ENCODE measurements around the gene GABRR2.

The GABRR2 gene

DNA sequence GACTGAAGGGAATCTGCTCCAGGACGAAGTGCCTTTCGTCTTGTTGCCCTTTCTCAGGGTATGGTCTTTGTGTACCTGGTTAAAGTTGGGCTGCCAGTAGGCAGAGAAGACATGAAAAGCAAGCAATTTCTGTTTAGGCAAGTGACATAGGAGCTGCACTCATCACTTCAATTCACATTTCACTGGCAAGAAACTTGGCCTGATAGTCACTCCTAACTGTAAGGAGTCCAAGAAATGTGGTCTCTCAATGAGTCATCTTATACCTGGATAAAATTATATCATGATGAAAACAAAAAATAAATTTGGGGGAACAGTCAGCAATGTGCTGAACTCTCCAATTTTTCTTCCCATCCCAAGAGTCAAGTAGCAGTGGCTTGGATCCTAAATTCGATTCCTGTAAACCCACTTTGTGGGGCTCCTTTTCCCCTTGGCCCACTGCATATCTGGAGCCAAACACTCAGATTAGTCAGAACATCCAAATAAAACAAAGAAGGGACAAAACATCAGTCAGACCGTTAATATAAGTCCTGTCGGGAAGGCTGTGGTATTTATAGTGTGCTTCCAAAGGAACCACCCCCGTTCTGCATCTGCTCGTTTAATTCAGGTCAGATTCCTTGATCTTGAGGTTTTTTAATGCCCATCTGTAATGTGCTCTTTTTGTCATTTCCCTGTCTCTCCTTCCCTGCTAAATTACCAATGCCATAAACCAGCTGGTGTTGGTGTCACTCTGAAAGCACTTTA is 93.0 kb downstream of the GABRR2 start:
- DNase-seq (no peak), ATAC-seq (no peak)
- Mint-ChIP-seq H3K27me3 (peaks cover 7% of the 10 kb centered on the region), H3K27ac (no peak overlapping the region), H3K4me1 (no peaks in the 10 kb centered on the region), H3K9me3 (peaks cover 0 to 7% of the 10 kb centered on the region in 2 donors), H3K4me3 (no peak overlapping the region)

DNA sequence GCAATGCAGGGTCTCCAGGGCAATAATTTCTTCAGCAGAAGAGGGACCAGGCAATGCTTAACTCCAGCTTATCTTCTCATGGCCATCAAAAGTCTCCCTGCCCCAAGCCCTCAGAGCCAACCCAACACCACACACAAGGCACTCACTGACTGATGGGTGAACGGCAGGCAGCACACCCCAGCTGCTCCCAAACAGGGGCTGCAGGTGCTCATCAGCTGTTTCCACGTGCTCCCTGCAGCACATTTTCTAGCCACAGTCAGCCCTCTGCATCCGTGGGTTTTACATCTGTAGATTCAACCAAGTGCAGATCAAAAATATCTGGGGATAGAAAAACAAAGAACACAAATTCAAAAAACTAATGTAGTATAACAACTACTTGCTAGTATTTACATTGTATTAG is 94.0 kb downstream of the GABRR2 start:
- peaks cover 0 to 7% of the 10 kb centered on the region in 2 donors for H3K9me3 Mint-ChIP-seq
- ATAC-seq = no peak
- no peaks in the 10 kb centered on the region for H3K4me1 Mint-ChIP-seq
- H3K27me3 Mint-ChIP-seq = peaks cover 15% of the 10 kb centered on the region
- no peak overlapping the region for H3K27ac Mint-ChIP-seq
- DNase-seq = no peak
- no peak overlapping the region for H3K4me3 Mint-ChIP-seq

DNA sequence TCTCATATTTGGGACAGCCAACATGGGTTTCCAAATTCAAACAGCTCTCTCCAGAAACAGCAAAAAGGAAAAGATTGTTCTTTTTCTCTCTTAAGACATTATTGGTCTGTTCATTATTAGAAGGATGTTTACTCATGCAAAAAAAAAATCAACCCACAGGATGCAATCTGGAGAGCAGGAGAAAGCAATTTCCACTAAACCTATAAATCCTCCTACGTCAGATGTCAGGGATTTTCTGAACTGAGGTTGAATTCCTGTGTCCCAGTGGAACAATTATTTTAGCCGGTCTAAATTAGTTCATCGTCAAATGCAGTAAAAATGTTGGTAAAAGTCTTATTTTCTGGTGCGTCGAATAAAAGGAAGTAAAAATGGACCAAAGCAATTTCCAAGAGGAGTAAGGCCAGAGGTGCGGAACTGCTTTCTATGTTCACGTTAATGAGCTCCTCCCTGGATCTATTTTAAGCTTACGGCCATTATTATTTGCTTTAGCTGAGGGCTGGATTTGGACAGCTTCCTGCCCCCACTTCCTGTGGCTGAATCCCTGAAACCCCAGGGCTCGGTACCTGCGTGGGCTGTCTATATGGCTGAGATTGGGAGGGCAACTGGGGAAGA is 97.7 kb downstream of the GABRR2 start, which contains the start of gene GABRR1:
TSS of gene GABRR1 (minus strand) at position 60 of the 612 bp plus-strand sequence. CDS start at position 24, 36 bp downstream.
- ATAC-seq (no peak), DNase-seq (no peak)
- Mint-ChIP-seq H3K27me3 (peaks cover 10% of the 10 kb centered on the region), H3K4me3 (no peak within 1 kb of the TSS), H3K27ac (no peak within 1 kb of the TSS), H3K4me1 (no peaks in the 10 kb centered on the region), H3K9me3 (no peaks in the 10 kb centered on the region)

DNA sequence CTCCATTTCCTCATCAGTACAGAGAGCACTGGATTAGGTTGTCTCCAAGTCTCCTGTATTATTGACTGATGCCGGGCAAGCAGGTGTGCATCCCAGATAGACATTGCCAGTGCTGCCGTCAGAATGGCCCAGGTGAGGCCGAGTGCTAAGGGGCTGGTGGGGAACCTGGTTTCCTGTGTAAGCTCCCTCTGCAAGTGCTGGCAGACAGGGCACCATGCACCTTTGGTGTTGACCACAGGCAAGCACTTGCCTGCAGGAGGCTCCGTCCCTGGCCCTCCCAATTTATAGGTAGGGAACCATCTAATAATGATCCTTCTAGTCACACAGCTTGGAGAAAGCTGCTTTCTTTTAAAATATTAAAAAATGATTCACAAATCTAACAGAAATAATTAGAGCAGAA is 98.7 kb downstream of the GABRR2 start:
- Mint-ChIP-seq H3K4me3 (no peak overlapping the region), H3K4me1 (no peaks in the 10 kb centered on the region)

GRCh38 chr6:89215391-89215790 is 99.7 kb downstream of the GABRR2 start:
- H3K27me3 Mint-ChIP-seq = peaks cover 10% of the 10 kb centered on the region

More for the DNA sequence above, 98.7 kb downstream of the GABRR2 start:
- DNase-seq = no peak
- no peaks in the 10 kb centered on the region for H3K9me3 Mint-ChIP-seq
- no peak overlapping the region for H3K27ac Mint-ChIP-seq
- no peak for ATAC-seq
- H3K27me3 Mint-ChIP-seq = peaks cover 10% of the 10 kb centered on the region

GRCh38 chr6:89214197-89214596 is 100.9 kb downstream of the GABRR2 start:
- Mint-ChIP-seq H3K27me3 (peaks cover 10% of the 10 kb centered on the region), H3K4me1 (no peaks in the 10 kb centered on the region), H3K4me3 (no peak overlapping the region), H3K27ac (no peak overlapping the region), H3K9me3 (no peaks in the 10 kb centered on the region)
- DNase-seq = no peak
- ATAC-seq = no peak

More at GRCh38 chr6:89215391-89215790, 99.7 kb downstream of the GABRR2 start:
- no peaks in the 10 kb centered on the region for H3K9me3 Mint-ChIP-seq
- no peak for DNase-seq
- no peaks in the 10 kb centered on the region for H3K4me1 Mint-ChIP-seq
- no peak overlapping the region for H3K27ac Mint-ChIP-seq
- ATAC-seq = no peak
- no peak overlapping the region for H3K4me3 Mint-ChIP-seq

GRCh38 chr6:89212472-89212871 is 102.6 kb downstream of the GABRR2 start:
- Mint-ChIP-seq H3K4me3 (no peak overlapping the region), H3K4me1 (no peaks in the 10 kb centered on the region), H3K9me3 (no peaks in the 10 kb centered on the region), H3K27ac (no peak overlapping the region), H3K27me3 (peaks cover 10% of the 10 kb centered on the region)
- ATAC-seq = no peak
- no peak for DNase-seq

GRCh38 chr6:89209457-89209856 is 105.6 kb downstream of the GABRR2 start:
- Mint-ChIP-seq H3K9me3 (no peaks in the 10 kb centered on the region), H3K27me3 (no peaks in the 10 kb centered on the region), H3K4me3 (no peak overlapping the region), H3K27ac (no peak overlapping the region), H3K4me1 (no peaks in the 10 kb centered on the region)
- no peak for DNase-seq
- ATAC-seq = no peak

DNA sequence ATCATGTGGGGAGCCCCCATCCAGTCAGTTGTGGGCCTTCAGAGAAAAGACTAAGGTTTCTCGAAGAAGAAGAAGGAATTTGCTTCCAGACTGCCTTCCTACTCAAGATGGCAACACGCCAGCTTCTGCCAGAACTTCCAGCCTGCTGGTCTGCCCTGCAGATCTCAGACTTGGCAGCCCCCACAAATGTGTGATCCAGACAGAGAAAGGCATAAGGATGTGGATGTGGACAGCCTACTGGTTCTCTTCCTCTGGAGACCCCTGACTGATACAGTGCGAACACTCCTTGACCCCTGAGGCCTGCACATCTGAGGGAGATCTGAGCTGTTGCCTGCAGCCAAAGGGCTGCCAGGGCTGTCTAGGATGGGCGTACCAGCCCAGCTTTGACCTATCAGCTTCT is 106.5 kb downstream of the GABRR2 start:
- H3K4me1 Mint-ChIP-seq = no peaks in the 10 kb centered on the region
- H3K27me3 Mint-ChIP-seq = no peaks in the 10 kb centered on the region
- DNase-seq (no peak), ATAC-seq (no peak)
- H3K27ac Mint-ChIP-seq = no peak overlapping the region
- no peaks in the 10 kb centered on the region for H3K9me3 Mint-ChIP-seq
- H3K4me3 Mint-ChIP-seq = no peak overlapping the region
